HCT116 (cell line): Measurements from ENCODE around the gene EML3. TPM values are rescaled to one million over a fixed set of nuclear protein-coding genes. Genes with fewer than 3 reads are reported as not detected.
"Not testable (repeated sequence)": the region's sequence is repeated elsewhere in the genome, so short reads cannot be mapped to it uniquely, and the experiment has no call there.

Experiments used
- ATAC-seq: fragments of 200-7000 bp; cut with Tn5 transposase; 2 replicates; pipeline ENCODE4 v1.9.1; 2020; ENCODE audit warnings: mild to moderate bottlenecking, moderate library complexity
- BruUV-seq: library from RNA; stranded (reverse); fragments of 400-500 nt; replicated peaks from 2 replicates; lab custom pipeline; 2021; lab: Mats Ljungman, UMichigan
- CTCF ChIA-PET: fragments of 300-600 bp; sonication (Branson Sonifier 250); formaldehyde crosslinking; loops from one replicate; lab custom pipeline; 2021; ENCODE audit warnings: antibody characterized with exemption; lab: Charles Lee
- POLR2A ChIA-PET: fragments of 300-600, 350-600 bp; sonication (Branson Sonifier 250); formaldehyde crosslinking; loops from one replicate; lab custom pipeline; 2021; ENCODE audit warnings: antibody characterized with exemption; lab: Charles Lee
- RAD21 ChIA-PET, 2 experiments: fragments of 300-600 bp; sonication (Branson Sonifier 250); formaldehyde crosslinking; loops; one replicate each; lab custom pipeline; 2023; ENCODE audit warnings: low total read pairs in 2 of 2; ENCODE audit not compliant: uncharacterized antibody in 2 of 2, unreplicated experiment in 2 of 2, low non-redundant PET in 1 of 2; lab: Charles Lee
- DNase-seq: peaks from one replicate; pipeline ENCODE4 v3.0.0-alpha.2; 2010; ENCODE audit warnings: low read depth, low spot score
- H2AFZ ChIP-seq: fragments of 200-600 bp; shearing (Covaris generic), sonication (generic); 2 replicates; pipeline ENCODE4 v1.6.1; 2017; ENCODE audit warnings: low read depth, mixed run types, mixed read lengths, antibody characterized with exemption, low read length; ENCODE audit not compliant: poor library complexity, severe bottlenecking
- H3K27ac ChIP-seq: 2 replicates; pipeline ENCODE4 v1.5.1; 2012; ENCODE audit warnings: low read depth, low read length
- H3K27me3 ChIP-seq: fragments of 200-600 bp; sonication (generic); 2 replicates; pipeline ENCODE4 v1.6.1; 2016; ENCODE audit warnings: mixed run types, low read length, mixed read lengths; ENCODE audit not compliant: insufficient read depth
- H3K36me3 ChIP-seq, 2 experiments: fragments of 200-500 bp in 1 of 2; fragments of 200-600 bp in 1 of 2; sonication (Bioruptor generic) in 1 of 2; sonication (generic) in 1 of 2; 2 replicates each; pipeline versions ENCODE4 v1.5.1 to v1.6.1; 2014 to 2016; ENCODE audit warnings: low read length in 2 of 2, inconsistent platforms in 1 of 2, mixed read lengths in 1 of 2, mixed run types in 1 of 2; ENCODE audit not compliant: insufficient read depth in 2 of 2, control insufficient read depth in 1 of 2
- H3K4me1 ChIP-seq, 2 experiments: fragments of 200-600 bp in 1 of 2; sonication (generic) in 1 of 2; 2 replicates each; pipeline versions ENCODE4 v1.5.1 to v1.6.1; 2012 to 2017; ENCODE audit warnings: low read length in 2 of 2, inconsistent platforms in 1 of 2, mild to moderate bottlenecking in 1 of 2, mixed read lengths in 1 of 2, mixed run types in 1 of 2, moderate library complexity in 1 of 2; ENCODE audit not compliant: insufficient read depth in 2 of 2, control insufficient read depth in 1 of 2
- H3K4me2 ChIP-seq: fragments of 200-600 bp; sonication (generic); 2 replicates; pipeline ENCODE4 v1.6.1; 2017; ENCODE audit warnings: mixed run types, low read length, mixed read lengths
- H3K4me3 ChIP-seq, 2 experiments: fragments of 200-600 bp in 1 of 2; sonication (generic) in 1 of 2; replicated peaks in 1 of 2; 2 replicates each; pipeline ENCODE4 v1.5.1; 2011 to 2016; ENCODE audit warnings: low read length in 2 of 2, control low read depth in 1 of 2, low read depth in 1 of 2, mild to moderate bottlenecking in 1 of 2, mixed read lengths in 1 of 2, mixed run types in 1 of 2
- H3K79me2 ChIP-seq: fragments of 200-600 bp; sonication (generic); 2 replicates; pipeline ENCODE4 v1.6.1; 2017; ENCODE audit warnings: mild to moderate bottlenecking, mixed run types, low read length, moderate library complexity, mixed read lengths; ENCODE audit not compliant: insufficient read depth
- H3K9ac ChIP-seq: fragments of 200-600 bp; sonication (generic); 2 replicates; pipeline ENCODE4 v1.6.1; 2016; ENCODE audit warnings: low read length, mixed read lengths
- H3K9me2 ChIP-seq: fragments of 200-600 bp; sonication (generic), shearing (Covaris generic); 2 replicates; pipeline ENCODE4 v1.6.1; 2017; ENCODE audit warnings: mixed run types, mild to moderate bottlenecking, moderate library complexity; ENCODE audit not compliant: insufficient read depth
- H3K9me3 ChIP-seq, 2 experiments: fragments of 200-500 bp in 1 of 2; fragments of 200-600 bp in 1 of 2; sonication (Bioruptor generic) in 1 of 2; sonication (generic) in 1 of 2; 2 replicates each; pipeline ENCODE4 v1.6.1; 2014 to 2017; ENCODE audit warnings: low read length in 2 of 2, mixed read lengths in 2 of 2, inconsistent platforms in 1 of 2, low read depth in 1 of 2, mild to moderate bottlenecking in 1 of 2, mixed run types in 1 of 2, moderate library complexity in 1 of 2; ENCODE audit not compliant: control insufficient read depth in 1 of 2, insufficient read depth in 1 of 2
- H4K20me1 ChIP-seq: fragments of 200-600 bp; sonication (generic), shearing (Covaris generic); 2 replicates; pipeline ENCODE4 v1.6.1; 2017; ENCODE audit warnings: mixed run types, mild to moderate bottlenecking, moderate library complexity; ENCODE audit not compliant: insufficient read depth
- ATF3 ChIP-seq: IDR thresholded peaks from 2 replicates; pipeline ENCODE4 v1.6.1; 2012
- intact Hi-C: fragments of 100-400 bp; cut with micrococcal nuclease; formaldehyde crosslinking; loops from 2 replicates; pipeline ENCODE4 v1.10.0; 2022
- total RNA-seq: library from RNA; stranded (reverse); gene quantifications from one replicate; pipeline ENCODE4 v1.2.1, GENCODE V29; 2021; ENCODE audit not compliant: unreplicated experiment
- TF ChIP-seq, protein P1 (sequence below), 3 experiments: fragments of 200-600 bp in 1 of 3; sonication (generic) in 1 of 3; IDR thresholded peaks in 2 of 3; conservative IDR thresholded peaks in 1 of 3; 2 replicates each; pipeline ENCODE4 v1.5.1; 2012 to 2017; ENCODE audit warnings: low read depth in 2 of 3, low read length in 2 of 3, antibody characterized with exemption in 1 of 3, borderline replicate concordance in 1 of 3, control low read depth in 1 of 3, mild to moderate bottlenecking in 1 of 3, mixed read lengths in 1 of 3, mixed run types in 1 of 3, moderate library complexity in 1 of 3; ENCODE audit not compliant: insufficient read depth in 1 of 3

The EML3 gene
- total RNA-seq, 1 experiment from 2014 or later = 124 TPM

GRCh38 chr11:62588966-62589637 is 23.5 kb downstream of the EML3 start:
- Histone ChIP-seq H2AFZ (no peak overlapping the region), H3K79me2 (peaks cover 59% of the 10 kb centered on the region), H3K27me3 (no peaks in the 10 kb centered on the region), H3K9ac (peak overlapping the region; percentile 15), H3K36me3 (peaks cover 27 to 35% of the 10 kb centered on the region in 2 experiments), H3K4me1 (peaks cover 21 to 36% of the 10 kb centered on the region in 2 experiments), H3K27ac (peak overlapping the region; percentile 77; the same call in 1 of the 2 replicates), H3K4me3 (peak overlapping the region in 1 of 2 experiments; percentile 78; a peak in 1 of 4 replicates), H3K9me2 (no peaks in the 10 kb centered on the region), H3K9me3 (no peaks in the 10 kb centered on the region), H3K4me2 (peak overlapping the region; percentile 86), H4K20me1 (no peaks in the 10 kb centered on the region)
- DNase-seq (no peak), ATAC-seq (no peak)
- CTCF ChIA-PET = interaction anchor here (1.2 kb wide), 1 partner anchor 10 kb away, joined by 3 read pairs; no protein-coding TSS in a partner anchor
- POLR2A ChIA-PET = interaction anchor here (1.0 to 1.2 kb wide), 2 partner anchors 15 to 164 kb away, joined by 3 to 6 read pairs; partner anchors contain the start of gene EEF1G
- RAD21 ChIA-PET = no interaction called here
- no peak for TF ChIP-seq ATF3
- TF ChIP-seq, protein P1, sequence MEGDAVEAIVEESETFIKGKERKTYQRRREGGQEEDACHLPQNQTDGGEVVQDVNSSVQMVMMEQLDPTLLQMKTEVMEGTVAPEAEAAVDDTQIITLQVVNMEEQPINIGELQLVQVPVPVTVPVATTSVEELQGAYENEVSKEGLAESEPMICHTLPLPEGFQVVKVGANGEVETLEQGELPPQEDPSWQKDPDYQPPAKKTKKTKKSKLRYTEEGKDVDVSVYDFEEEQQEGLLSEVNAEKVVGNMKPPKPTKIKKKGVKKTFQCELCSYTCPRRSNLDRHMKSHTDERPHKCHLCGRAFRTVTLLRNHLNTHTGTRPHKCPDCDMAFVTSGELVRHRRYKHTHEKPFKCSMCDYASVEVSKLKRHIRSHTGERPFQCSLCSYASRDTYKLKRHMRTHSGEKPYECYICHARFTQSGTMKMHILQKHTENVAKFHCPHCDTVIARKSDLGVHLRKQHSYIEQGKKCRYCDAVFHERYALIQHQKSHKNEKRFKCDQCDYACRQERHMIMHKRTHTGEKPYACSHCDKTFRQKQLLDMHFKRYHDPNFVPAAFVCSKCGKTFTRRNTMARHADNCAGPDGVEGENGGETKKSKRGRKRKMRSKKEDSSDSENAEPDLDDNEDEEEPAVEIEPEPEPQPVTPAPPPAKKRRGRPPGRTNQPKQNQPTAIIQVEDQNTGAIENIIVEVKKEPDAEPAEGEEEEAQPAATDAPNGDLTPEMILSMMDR (IDR thresholded peaks at IDR 0.05 in 2 of 3, conservative IDR thresholded peaks at IDR 0.05 in 1 of 3; ENCODE audit: borderline replicate concordance in 1 of 3, insufficient read depth in 1 of 3, low read depth in 2 of 3, low read length in 2 of 3) = peak in 2 of 3 experiments; percentile 39 to 53; a peak in 4 of 6 replicates
- intact Hi-C loops = no loop called here
- BruUV-seq = no TSS peak

DNA sequence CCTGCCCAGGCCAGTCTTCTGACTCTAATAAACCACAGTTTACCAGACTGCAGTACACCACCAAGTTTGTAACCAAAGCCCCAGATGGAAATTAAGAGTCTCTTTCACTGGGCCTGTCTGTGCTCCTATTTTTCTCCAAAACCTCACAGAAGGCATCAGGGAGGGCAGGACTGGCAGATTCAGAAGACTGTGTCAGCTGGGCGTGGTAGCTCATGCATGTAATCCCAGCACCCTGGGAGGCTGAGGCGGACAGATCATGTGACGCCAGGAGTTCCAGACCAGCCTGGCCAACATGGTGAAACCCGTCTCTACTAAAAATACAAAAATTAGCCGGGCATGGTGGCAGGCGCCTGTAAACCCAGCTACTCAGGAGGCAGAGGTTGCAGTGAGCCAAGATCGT is 27.2 kb downstream of the EML3 start:
- H3K4me3 ChIP-seq, H3K9me3 ChIP-seq, H3K4me2 ChIP-seq, BruUV-seq, H3K9ac ChIP-seq, ATAC-seq, RAD21 ChIA-PET, H3K27me3 ChIP-seq, H4K20me1 ChIP-seq, H3K27ac ChIP-seq, intact Hi-C loops, H3K9me2 ChIP-seq, H2AFZ ChIP-seq, DNase-seq: not testable (repeated sequence)
- H3K79me2 ChIP-seq = peaks cover 50% of the 10 kb centered on the region
- ChIA-PET CTCF (interaction anchor here (1.5 kb wide), 1 partner anchor 161 kb away, joined by 5 read pairs; no protein-coding TSS in a partner anchor), POLR2A (interaction anchor here (3.8 kb wide), 1 partner anchor 11 kb away, joined by 13 read pairs; the partner anchor contains the start of gene EEF1G)
- H3K36me3 ChIP-seq = peaks cover 33 to 41% of the 10 kb centered on the region in 2 experiments
- peaks cover 9 to 14% of the 10 kb centered on the region in 2 experiments for H3K4me1 ChIP-seq

GRCh38 chr11:62581735-62582134 is 30.8 kb downstream of the EML3 start:
- H3K9me3 ChIP-seq, H3K4me2 ChIP-seq, H3K27me3 ChIP-seq, ATAC-seq, RAD21 ChIA-PET, DNase-seq, H4K20me1 ChIP-seq, intact Hi-C loops, H2AFZ ChIP-seq, H3K4me1 ChIP-seq, CTCF ChIA-PET, BruUV-seq, H3K4me3 ChIP-seq, H3K9ac ChIP-seq, H3K9me2 ChIP-seq, H3K27ac ChIP-seq: not testable (repeated sequence)
- peaks cover 22% of the 10 kb centered on the region for H3K79me2 ChIP-seq
- POLR2A ChIA-PET = interaction anchor here (3.8 kb wide), 1 partner anchor 8 kb away, joined by 13 read pairs; the partner anchor contains the start of gene EEF1G
- peaks cover 27 to 39% of the 10 kb centered on the region in 2 experiments for H3K36me3 ChIP-seq
